Measurements from ENCODE around the gene HSD17B14.

The HSD17B14 gene

DNA sequence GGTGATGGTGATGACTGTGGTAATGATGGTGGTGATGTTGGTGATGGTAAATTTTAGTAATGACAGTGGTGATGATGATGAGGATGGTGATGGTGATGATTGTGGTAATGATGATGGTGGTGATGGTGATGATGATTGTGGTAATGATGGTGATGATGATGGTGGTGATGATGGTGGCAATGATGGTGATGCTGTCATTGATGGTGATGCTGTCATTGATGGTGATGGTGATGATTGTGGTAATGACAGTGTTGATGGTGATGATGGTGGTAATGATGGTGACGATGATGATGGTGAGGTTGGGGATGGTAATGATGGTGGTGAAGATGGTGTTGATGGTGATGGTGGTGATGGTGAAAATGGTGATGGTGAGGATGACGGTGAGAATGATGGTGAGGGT is 13.8 kb downstream of the HSD17B14 start:
- DNase-seq: no peak

DNA sequence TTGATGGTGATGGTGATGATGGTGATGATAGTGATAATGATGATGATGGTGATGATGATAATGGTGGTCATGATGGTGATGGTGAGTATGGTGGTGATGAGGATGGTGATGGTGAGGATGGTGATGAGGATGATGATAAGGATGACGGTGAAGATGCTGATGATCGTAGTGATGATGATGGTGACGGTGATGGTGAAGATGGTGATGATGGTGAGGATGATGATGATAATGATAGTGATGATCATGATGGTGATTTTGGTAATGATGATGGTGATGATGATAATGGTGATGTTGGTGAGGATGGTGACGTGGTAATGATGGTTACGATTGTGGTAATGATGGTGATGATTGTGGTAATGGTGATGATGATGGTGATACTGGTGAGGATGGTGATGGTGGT is 14.7 kb downstream of the HSD17B14 start:
- no peak for DNase-seq

DNA sequence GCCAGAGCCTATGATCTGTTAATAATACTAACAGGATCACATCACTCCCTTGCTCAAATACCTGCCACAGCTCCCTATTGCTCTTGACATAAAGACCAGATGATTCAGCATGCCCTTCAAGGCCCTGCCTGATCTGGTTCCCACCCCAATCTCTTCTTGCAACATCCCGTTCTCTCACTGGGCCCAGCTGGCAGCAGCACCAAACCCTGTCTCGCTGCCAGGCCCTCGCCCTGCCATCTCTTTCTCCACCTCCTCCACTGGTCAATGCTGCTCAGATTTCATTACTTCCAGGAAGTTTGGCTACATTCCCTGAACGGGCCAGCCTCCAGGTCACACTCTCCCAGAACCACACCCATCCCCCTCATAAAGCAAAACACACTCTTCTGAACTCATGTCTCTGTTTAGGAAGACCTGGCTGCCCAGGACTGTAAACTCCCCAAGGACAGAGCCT is 16.9 kb downstream of the HSD17B14 start:
- no peak for DNase-seq

DNA sequence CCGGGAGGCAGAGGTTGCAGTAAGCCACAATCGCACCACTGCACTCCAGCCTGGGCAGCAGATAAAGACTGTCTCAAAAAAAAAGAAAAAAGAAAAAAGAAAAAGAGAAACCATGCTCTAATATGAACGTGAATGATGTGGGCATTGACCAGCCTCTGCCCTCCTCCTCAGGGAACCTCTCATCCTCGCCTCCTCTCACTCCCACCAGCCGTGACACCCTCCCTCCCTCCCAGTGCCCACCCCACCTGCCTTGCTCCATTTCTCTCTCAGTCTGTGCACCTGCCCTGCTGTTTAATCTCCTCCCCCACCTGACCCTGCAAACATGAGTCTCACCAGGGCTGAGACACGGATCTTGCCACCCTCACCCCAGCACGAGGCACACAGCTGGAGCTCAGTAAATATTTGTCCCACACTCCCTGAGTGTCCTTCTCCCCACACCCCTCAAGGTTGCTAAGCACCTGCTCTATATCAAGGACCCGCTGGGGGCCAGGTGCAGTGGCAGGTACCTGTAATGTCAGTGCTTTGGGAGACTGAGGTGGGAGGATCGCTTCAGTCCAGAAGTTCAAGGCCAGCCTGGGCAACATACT is 18.0 kb downstream of the HSD17B14 start:
- DNase-seq: no peak

DNA sequence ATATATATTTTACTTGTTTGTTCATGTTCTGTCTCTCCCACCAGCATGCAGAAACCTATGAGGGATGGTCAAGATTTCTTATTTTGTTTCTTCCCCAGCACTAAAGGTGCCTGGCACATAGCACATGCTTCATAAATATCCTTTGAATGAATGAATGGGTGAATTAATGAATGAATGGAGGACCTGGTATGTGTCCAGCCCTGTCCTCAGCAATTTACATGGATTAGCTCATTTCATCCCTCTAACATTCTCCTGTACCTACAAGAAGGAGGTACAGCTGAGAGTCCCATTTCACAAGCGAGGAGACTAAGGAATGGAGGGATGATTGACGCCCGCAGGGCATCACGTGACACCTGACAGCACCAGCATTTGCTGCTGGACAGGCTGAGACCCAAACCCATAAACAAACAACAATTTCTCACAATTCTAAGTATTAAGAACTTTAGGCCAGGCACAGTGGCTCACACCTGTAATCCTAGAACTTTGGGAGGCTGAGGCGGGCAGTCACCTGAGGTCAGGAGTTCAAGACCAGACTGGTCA is 18.6 kb downstream of the HSD17B14 start:
- no peak for DNase-seq

DNA sequence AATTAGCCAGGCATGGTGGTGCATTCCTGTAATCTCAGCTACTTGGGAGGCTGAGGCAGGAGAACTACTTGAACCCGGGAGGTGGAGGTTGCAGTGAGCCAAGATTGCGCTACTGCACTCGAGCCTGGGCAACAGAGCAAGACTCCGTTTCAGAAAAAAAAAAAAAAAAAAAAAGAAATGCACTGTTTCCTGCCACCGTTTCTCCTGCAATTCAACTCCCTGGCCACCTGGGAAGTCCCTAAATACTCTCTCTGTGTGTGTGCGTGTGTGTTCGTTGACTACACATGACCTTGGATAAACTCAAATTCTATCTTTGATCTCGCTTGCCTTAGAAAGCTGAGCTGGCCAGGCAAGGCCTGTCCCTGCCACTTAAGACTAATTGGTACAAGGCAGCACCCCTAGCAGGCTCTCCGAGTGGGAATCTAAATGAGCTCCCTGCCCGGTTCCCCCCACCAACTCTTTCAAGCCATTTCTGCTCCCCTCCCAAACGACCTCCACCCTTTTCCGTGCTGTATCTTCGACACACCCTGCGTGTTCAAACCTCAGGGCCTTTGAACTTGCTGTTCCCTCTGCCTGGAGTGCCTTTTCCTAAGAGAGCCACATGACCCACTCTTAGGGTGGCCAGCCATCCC is 20.3 kb downstream of the HSD17B14 start:
- no peak for DNase-seq

DNA sequence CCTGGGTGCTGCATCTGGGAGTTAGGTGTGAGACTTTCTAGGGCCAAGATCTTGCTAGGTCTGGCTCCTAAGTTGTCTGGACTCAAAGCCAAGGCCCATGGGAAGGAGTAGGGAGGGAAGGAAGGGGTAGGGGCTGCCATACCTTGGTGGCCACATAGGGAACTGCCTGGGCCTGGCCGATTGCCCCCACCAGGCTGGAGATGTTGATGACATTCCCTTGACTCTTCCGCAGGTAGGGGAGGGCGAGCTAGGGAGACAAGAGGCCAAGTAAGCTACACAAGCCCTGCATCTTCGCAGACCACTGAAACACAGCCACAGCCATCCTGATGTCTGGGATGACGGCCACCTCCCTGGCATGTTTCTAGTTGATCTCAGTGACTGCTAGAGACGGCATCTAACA is 21.4 kb downstream of the HSD17B14 start:
- DNase-seq: no peak

DNA sequence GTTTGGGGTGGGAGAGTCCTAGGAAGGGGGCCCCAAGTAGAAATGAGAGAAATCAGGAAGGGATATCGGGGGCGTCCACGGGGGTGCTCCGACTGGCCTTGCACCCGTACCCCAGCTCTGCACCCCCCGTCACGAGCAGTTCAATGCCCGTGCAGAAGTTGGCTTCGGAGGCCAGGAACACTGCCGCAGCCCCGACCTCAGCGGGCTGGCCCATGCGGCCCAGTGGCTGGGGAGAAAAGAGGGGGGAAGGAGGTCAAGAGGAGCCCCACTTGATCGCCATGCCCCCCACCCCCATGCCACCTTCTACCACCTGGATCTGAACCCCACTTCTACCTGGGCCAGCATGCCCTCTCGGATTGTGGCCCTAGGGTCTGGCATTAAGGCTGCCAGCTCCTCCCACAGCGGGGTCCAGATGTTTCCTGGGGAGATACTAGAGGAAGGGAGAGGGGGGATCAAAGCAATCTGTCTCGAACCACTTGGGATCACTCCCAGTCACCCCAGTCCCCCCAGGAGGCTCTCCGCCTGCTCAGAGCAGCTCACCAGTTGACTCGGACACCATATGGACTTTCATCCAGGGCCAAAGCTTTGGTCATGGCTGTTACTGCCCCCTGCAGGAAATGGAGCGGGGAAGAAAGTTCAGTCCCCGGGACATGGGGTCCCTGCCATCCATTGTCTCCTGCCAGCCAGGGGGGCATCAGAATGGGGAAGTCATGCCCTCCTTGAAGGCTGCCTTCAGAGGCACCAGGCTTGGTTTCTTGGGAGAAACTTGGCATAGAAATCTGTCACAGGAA is 23.0 kb downstream of the HSD17B14 start:
- no peak for DNase-seq

DNA sequence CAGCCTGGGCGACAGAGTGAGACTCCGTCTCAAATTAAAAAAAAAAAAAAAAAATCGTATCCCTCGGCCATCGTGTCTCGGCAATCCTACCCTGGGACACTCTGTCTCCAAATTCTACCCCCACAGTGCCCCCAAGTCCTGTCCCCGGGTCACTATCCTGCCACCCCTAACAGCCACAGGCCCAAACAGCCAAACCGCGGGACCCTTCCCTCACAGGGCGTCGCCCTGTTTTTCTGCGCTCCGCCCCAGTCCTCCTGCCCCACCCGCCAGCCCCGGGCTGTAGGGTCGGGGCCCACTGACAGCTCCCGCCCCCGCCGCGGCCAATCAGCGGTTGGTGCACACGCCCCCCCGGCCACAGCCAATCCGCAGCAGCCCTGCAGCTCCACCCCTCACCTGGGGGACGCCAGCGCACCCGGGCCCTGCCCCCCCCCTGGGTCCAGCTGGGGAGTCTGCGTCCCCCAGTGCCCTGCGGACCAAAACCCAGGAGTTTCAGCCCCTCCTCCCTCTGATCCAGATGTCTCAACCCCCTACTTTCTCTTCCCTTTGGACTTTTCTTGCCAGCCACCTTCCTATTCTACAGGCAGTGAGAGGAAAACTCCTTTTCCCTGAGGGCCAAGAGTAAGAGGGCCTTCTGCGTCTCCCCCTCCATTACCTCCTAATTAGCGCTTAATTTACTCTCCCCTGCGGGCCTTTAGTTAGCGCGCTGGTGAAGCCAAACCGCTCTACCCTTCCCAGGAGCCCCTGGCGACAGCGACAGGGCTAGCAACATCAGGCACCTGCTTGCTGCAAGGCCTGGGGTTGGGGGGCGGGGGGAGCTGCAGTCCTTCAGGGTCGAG is 24.0 kb downstream of the HSD17B14 start:
- DNase-seq: peak; percentile 83

DNA sequence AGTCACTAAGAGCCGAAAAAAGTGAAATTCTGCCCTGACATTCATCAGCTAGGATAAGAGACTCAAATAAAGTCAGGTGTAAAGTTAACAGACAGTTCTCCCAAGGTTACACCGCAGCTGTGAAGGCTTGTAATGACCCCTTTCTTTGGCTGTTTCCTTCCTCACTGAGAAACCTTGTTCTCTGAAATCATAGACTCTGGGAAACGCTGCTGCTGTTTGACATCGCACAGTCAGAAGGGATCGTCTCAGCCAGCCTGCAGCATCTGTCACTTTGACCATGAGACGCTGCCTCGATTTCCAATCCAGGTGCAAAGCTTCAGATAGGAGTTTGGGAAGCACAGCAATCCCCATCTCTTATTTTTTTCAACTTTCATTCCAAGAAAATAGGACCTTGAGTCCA is 26.1 kb downstream of the HSD17B14 start:
- DNase-seq: no peak

DNA sequence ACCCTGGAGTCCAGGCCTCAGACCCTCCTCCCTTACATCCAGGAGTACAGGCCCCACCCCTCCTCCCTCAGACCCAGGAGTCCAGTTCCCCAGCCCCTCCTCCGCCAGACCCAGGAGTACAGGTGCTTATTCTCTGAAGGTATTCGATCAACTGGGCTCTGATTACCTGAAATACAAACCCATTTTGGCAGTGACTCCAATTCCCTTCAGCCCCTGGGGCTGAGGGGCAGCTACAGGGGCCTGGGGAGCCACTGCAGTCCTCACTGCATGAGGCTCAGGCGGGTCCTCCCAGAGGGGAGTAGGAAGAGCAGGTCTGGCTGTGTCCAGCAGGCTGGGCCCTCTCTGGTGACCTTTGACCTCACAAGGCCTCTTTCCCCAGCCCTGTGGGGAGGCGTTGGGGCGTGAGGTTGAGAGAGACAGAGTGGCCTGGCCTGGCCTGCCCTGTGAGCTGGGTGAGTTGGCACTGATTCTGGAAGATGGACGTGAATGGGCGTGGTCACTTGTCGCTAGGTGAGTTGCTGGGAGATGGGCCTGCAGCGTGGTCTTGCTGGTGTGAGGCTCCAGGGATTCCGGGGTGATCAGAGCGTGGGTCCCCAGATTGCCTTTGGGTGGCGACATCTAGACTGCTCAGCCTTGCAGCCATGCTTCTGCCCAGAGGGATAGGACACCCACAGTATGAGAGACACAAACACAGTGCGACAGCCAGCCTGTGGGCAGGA is 28.5 kb downstream of the HSD17B14 start:
- no peak for DNase-seq

DNA sequence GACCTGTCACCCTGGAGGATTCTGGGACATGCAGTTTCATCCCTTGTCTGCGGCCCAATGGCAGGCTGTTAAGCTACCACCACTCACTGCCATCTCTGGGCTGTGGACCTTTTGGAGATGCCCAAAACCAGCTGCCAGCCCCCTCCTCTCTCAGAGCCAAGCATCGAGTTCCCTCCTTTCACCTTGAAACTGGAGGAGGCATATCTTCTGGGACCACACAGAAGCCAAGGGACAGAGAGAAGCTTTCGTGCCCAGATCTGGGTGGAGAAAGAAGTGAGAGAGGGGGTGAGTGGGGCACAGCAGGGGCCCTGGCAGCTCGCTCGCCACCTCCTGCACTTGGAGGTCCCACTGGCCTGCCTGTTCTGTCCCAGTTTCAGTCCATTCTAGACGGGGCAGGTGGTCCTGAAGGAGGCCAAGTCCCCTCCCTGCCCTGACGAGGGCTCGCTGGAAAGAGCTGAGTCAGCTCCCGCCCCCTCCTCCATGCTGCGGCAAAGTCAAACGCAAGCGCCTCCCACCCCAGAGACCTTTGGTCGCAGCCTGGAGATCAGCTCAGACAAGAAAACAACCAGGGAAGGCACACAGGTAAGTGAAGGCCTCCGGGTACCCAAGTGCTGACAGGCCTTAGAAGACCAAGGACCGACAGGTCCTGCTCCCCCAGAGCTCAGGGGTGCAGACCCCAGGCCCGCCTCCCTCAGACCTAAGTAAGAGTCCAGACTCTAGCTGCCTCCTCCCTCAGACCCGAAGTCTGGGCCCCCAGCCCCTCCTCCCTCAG is 29.3 kb downstream of the HSD17B14 start:
- no peak for DNase-seq

DNA sequence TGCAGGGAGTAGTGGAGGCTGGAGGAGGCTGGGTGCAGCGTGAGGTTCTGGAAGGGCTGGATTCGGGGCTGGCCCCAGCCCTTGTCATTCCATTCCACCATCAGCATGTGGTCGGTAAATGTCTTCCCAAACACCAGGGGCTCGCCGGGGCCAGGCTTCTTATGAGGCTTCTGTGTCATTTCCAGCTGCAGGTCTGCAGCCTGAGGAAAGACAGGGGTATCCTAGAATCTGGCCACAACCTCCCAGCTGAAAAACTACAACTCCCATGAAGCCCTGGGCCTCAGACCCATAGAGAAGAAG is 29.8 kb downstream of the HSD17B14 start:
- peak; percentile 56 for DNase-seq

DNA sequence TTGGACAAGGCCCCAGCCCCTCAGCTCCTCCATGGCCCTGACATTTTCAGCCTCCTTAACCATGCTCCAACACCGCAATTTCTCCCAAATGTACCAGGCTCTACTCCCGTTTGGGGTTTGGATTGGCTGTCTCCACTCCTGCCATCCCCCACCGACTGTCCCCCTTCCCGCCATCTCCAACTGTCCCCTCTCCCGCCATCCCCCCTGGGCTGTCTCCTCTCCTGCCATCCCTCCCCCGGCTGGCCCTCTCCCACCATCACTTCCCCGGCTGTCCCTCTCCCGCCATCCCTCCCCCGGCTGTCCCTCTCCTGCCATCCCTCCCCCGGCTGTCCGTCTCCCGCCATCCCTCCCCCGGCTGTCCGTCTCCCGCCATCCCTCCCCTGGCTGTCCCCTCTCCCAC is 30.8 kb downstream of the HSD17B14 start:
- DNase-seq: no peak

DNA sequence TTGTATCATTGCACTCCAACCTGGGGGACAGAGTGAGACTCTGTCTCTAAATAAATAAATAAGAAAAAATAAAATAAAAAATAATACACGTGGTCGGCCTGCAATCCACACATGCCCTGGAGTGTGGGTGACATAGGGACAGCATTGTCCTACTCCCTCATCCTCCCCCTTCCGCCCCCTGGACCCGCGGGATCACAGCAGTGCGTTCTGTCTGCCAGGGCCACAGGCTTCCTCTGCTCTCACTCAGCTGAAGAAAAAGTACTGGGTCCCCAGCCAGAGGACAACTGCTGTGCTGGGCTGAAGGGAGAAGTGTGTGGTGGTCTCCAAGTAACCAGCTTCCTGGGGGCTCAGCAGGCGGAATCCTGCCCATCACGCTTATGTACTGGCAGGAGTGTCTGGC is 31.8 kb downstream of the HSD17B14 start:
- no peak for DNase-seq

DNA sequence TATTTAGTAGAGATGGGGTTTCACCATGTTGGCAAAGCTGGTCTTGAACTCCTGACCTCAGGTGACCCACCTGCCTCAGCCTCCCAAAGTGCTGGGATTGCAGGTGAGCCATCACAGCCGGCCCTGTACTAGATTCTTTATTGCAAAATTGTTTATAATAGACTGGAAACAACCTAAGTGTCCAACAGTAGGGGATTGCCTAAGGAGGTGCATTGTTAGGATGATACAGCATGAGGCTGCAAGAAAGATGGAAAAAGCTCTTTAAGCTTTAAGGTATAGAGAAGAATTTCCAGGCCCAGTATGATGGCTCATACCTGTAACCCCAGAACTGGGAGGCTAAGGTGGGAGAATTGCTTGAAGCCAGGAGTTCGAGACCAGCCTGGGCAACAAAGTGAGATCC is 33.7 kb downstream of the HSD17B14 start:
- DNase-seq: no peak

DNA sequence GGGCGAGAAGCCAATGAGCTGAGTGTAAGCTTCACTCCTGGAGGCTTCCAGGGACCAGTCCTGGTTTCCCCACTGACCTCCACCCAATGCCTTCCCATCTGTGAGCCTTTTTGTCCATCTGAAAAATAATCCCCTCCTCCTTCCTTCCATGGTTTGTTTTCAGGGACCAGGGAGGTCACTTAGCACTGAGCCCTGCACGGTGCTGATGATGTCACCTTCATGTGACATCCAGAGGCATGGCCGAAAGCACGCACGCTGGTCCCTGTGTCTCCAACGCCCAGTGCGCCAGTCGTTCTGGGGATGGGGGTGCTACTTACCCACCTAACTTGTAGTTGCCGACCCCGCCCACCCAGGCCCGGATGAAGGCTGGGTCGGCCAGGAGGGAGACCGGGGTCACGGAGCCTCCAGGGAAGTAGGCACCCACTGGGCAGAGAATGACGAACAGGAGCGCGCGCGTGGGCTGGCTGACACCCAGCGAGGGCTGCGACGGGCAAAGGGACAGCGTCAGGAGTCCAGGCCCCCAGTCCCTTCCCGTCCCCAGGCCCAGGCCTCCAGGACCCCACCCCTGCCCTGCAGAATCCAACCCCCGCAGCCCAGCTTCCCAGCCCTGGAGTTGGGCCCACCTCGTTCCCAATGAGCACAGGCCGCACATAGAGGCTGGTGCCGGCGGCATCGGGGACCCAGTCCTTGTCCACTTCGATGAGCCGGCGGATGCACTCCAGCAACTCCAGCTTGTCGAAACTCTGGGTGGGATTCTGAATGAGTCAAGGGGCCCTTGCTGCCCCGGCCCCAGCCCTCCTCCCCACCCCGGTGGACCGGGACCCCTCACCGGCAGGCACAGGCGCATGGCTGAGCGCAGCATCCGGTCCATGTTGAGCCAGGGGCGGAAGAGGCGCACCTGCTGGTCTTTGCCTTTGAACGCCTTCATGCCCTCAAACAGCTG is 36.7 kb downstream of the HSD17B14 start:
- no peak for DNase-seq

DNA sequence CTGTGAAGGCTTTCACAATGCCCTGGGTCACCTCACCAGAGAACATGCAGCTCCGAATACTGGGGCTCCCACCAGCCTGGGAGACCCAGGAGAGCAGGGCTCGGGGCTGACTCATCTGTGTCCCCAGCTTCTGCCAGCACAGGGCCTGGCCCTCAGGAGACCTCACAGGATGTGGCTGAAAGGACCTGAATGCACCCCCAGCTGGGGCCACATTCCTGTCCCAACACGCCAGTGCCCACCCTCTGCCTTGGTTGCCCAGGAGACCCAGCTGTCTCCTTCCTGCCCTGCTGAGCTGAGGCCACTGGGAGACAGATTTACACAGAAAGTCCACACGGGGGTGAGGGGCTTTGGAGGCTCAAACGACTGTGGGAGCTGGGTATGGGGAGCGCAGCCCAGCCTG is 37.4 kb downstream of the HSD17B14 start:
- DNase-seq: no peak

DNA sequence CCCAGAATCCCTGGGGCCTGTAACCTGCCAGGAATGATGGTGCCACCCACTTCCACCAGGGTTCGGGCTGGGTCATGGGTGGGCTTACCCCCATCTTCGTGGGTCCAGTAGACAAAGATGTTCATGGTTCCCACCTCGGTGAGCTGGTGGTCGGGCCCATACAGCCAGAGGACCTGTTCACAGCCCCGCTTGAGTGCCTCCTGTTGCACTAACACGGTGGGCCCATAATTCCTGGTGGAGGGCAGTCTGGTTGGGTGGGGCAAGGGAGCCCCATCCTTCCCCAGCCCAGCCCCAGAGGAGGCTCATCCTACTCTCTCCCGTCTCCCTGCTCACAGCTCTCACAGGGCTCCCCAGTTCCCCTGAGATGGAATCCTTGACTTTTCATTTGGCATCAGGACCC is 39.2 kb downstream of the HSD17B14 start:
- no peak for DNase-seq

DNA sequence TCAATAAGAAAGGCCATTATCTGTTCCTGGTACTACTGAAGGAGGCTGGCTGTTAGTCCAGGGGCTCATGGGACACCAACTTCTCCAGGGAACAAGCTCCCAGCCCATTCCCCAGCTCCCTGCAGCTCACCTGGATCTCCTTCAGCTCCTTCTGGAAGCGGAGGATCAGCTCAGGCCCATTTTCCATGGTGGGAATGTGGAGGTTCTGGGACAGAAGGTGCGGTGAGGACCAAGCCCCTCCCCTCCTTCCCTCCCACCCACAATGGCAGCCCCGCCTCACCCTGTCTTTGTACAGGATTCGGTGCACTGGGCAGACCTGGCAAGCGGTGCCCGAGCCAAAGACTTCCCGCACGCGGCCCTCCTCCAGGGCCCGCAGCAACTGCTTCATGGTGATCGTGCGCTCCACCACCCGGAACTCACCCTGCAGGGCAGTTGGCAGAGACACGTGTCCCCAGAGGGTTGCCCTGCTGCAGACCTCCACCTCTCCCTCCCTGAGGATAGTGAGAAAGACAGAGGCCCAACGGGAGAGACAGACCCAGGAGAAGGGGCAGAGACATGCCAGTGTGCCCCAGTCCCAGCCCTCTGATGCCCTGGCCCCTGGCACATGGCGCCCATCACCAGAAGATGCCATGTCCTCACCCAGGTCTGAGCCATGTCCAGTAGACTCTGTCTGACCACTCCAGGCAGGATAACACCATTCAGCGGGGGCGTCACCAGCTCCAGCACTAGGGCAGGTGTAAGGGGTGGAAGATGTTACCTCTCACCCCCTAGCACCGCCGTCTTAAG is 39.8 kb downstream of the HSD17B14 start:
- no peak for DNase-seq

Measured in stimulated activated CD8-positive, alpha-beta memory T cell treated with anti-CD3 and anti-CD28 coated beads, Interleukin-4, amount 100 ng/mL, for 48 hours (primary cell).